Fibroblast of pulmonary artery (primary cell): Measurements from ENCODE around the gene ATG4B.

Experiments used
- DNase-seq: peaks from one replicate; pipeline ENCODE4 v3.0.0-alpha.2; 2010; ENCODE audit warnings: low read depth
- H3K4me3 ChIP-seq: replicated peaks from 2 replicates; pipeline ENCODE4 v1.5.1; 2011; ENCODE audit warnings: low read depth, mild to moderate bottlenecking, control low read depth, low read length, moderate library complexity
- CTCF ChIP-seq: IDR thresholded peaks from 2 replicates; pipeline ENCODE4 v1.5.1; 2011; ENCODE audit warnings: mild to moderate bottlenecking, control low read depth, low read length, inconsistent platforms; ENCODE audit errors: missing control alignments

The ATG4B gene

GRCh38 chr2:241652142-241652541 is 14.6 kb downstream of the ATG4B start:
- no peak for DNase-seq
- no peak overlapping the region for H3K4me3 ChIP-seq
- no peak for TF ChIP-seq CTCF

- TF ChIP-seq CTCF: no peak
- DNase-seq: no peak
- H3K4me3 ChIP-seq: no peak overlapping the region
Observed at GRCh38 chr2:241652722-241653121, 15.2 kb downstream of the ATG4B start.

- TF ChIP-seq CTCF: no peak
- no peak for DNase-seq
- H3K4me3 ChIP-seq: no peak overlapping the region
Observed at GRCh38 chr2:241653210-241653750, 15.8 kb downstream of the ATG4B start.

- no peak for TF ChIP-seq CTCF
- no peak for DNase-seq
- H3K4me3 ChIP-seq: no peak overlapping the region
Observed at GRCh38 chr2:241654551-241654950, 17.1 kb downstream of the ATG4B start.

GRCh38 chr2:241655516-241656189 is 18.2 kb downstream of the ATG4B start:
- no peak for DNase-seq
- no peak overlapping the region for H3K4me3 ChIP-seq
- TF ChIP-seq CTCF: no peak

- TF ChIP-seq CTCF: no peak
- DNase-seq: no peak
- H3K4me3 ChIP-seq: no peak overlapping the region
Observed at GRCh38 chr2:241656190-241656741, 18.8 kb downstream of the ATG4B start.
